ENCODE results near the gene DOP1B.
"Not testable (repeated sequence)": the region's sequence is repeated elsewhere in the genome, so short reads cannot be mapped to it uniquely, and the experiment has no call there.

Gene DOP1B

GRCh38 chr21:36135391-36136102, 21.1 kb upstream of the DOP1B start:
- no peak for FAIRE-seq

- not testable (repeated sequence) for FAIRE-seq
Measured at GRCh38 chr21:36139791-36140190, 16.8 kb upstream of the DOP1B start.

- FAIRE-seq = peak; percentile 70
Measured at GRCh38 chr21:36141513-36141925, 15.1 kb upstream of the DOP1B start.

- not testable (repeated sequence) for FAIRE-seq
Measured at GRCh38 chr21:36144233-36144632, 12.4 kb upstream of the DOP1B start.

DNA sequence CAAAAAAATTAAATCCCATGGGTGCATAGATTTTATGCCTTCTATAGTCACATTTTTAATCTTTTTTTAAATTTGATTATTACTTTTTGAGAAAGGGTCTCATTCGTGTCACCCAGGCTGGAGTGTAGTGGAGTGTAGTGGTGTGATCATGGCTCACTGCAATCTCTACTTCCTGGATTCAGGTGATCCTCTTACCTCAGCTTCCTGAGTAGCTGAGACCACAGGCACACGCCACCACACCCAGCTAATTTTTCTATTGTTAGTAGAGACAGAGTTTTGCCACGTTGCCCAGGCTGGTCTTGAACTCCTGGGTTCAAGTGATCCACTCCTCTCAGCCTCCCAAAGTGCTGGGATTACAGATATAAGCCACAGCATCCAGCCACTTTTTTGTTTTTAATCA, 11.4 kb upstream of the DOP1B start:
- no peak for FAIRE-seq

DNA sequence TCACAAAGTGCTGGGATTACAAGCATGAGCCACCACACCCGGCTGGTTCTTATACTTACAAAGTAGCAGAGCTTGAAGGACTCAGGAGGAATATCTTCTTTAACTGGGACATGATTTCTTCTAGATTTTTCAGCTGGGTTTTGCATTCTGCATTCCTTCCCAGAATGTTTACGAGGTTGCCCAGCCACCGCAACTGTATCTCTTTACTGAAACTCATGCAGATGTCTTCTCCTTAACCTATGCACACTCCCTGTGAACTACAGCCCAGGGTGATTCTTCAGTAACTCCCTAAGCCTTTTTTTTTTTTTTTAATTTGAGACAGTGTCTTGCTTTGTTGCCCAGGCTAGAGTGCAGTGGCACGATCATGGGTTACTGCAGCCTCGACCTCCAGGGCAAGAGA, 8.7 kb upstream of the DOP1B start:
- no peak for FAIRE-seq

GRCh38 chr21:36148886-36149285, 7.7 kb upstream of the DOP1B start:
- no peak for FAIRE-seq

DNA sequence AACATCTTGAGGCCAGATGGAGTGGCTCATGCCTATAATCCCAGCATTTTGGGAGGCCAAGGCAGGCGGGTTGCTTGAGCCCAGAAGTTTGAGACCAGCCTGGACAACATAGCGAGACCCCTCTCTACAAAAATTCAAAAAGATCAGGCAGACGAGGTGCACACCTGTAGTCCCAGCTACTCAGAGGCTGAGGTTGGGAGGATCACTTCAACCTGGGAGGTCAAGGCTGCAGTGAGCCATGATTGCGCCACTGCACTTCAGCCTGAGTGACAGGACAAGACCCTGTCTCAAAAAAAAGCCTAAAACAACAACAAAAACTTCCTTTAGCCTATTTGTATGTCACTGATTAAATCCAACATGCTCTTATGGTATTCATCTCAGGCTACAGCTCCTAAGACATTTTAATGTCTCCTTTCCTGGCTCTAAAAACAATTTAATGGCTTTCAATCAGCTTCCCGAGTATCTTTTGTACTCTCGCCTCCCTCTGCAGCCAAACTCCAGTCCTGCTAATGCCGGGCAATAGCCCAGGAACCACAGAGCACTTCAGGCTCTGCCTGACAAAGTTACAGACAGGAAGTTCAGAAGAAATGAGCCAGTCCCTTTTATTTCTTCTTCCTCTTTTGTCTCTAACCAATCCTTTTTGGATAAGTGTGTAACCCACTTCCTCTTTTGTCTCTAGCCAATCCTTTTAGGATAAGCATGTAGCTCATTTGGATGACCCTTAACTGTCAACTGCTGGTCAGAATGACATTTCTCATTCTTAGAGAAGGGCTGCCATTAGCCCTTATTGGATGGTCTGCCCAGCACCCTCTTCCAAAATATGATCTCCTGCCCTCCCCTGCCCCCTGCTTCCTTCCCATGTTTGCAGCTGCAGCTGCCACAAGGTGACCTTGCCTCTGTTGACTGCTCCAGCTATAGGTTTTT, 6.6 kb upstream of the DOP1B start:
- FAIRE-seq = no peak

- FAIRE-seq = no peak
Measured at GRCh38 chr21:36155603-36156338, 853 bp upstream of the DOP1B start.

DNA sequence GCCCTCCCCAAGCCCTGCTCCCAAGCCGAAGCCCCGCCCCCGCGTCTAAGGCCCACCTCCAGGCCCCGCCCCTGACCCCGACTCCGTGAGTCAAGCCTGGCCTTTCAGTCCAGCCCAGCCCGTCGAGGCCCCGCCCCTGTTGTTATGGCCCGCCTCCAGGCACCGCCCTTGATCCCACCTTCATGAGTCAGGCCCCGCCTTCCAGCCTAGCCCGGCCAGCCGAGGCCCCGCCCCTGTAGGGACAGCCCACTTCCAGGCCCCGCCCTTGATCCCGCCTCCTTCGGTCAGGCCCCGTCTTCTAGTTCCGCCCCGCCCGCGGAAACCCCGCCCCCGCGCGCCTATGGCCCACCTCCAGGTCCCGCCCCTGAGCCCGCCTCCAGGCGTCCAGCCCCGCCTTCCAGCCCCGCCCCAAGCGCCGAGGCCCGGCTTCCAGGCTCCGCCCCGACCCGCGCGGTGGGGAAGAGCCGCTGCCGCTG, 247 bp upstream of the DOP1B start:
- FAIRE-seq = no peak

GRCh38 chr21:36159356-36159921, 2.8 kb downstream of the DOP1B start:
- no peak for FAIRE-seq

GRCh38 chr21:36160850-36161178, 4.2 kb downstream of the DOP1B start:
- FAIRE-seq = no peak

DNA sequence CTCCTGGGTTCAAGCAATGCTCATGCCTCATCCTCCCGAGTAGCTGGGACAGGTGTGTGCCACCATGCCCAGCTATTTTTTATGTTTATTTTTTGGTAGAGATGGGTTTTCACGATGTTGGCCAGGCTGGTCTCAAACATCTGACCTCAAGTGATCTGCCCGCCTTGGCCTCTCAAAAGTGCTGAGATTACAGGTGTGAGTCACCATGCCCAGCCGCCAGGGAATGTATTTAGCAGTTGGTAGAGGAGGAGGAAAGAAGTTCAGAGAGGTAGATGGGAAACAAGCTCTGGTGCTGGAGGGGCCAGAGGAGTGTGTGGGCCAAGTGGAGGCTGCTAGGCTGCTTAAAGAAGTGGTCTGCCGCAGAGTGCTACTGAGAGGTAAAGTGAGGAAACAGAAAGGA, 6.0 kb downstream of the DOP1B start:
- FAIRE-seq = no peak

DNA sequence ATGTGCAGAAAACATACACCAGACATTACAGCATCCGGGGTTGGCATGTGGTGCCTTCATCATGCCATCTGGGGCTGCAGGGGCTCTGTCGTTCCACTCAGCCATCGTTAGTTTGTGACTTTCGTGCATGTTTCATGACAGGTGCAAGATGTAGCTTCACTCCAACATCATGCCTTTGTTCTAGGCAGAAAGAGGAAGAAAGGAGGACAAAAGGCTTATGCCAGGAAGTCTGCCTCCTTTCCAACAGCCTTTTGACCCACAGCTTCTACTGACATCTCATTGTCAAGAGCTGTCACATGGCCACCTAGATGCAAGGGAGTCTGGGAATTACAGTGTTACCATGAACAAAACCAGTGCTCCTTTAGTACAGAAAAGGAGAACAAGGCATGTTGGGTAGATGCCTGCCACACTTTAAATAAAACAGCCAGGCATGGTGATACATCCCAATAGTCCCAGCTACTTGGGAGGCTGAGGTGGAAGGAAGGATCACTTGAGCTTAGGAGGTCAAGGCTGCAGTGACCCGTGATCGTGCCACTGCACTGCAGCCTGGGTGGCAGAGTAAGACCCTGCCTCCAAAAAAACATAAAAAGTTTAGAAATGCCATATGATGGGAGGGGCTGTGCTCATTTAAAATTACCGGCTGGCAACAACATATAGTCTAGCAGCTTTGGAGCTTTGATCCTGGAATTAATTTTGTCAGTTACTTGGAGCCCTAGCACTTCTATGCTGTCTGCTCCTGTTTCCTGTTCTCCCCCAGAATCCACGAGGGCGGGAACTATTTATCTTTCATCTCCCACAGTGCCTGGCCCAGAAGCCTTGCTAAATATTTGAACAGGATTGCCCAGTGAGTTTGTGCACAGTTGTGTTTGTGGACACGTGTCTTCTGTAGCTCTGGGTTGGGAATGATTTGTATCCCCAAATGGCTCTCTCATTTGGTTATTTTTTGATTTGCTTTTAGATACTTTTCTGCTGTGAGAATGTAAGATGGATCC, 7.4 kb downstream of the DOP1B start:
- no peak for FAIRE-seq

DNA sequence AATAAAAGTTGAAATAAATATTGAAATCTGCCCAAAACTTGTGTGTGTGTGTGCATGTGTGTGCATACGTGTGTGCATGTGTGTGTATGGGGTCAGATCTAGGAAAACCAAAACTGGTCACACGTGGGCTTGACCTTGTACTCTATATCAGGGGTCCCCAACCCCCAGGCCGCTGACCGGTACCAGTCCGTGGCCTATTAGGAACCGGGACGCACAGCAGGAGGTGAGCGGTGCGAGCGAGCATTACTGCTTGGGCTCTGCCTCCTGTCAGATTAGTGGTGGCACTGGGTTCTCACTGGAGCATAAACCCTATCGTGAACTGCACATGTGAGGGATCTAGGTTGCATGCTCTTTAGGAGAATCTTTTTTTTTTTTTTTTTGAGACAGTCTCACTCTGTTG, 8.7 kb downstream of the DOP1B start:
- no peak for FAIRE-seq

DNA sequence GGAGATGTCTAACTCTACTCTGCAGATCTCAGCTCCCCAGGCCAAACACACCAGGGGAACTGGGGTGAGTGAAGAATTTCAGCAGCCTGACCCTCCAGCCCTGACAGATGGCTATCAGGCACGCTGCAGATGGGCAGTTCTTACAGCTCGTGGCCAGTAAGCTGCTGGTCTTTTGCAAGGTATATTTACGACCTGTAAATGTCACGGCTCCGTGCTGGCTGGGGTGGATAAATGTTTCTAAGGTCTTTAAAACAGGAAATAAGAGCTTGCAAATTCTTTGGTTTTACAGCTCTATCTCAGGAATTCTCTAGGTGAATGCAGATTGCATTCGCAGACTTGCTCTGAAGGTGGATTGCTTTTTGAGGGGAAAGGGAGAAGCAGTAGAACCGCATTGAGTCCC, 10.1 kb downstream of the DOP1B start:
- no peak for FAIRE-seq

DNA sequence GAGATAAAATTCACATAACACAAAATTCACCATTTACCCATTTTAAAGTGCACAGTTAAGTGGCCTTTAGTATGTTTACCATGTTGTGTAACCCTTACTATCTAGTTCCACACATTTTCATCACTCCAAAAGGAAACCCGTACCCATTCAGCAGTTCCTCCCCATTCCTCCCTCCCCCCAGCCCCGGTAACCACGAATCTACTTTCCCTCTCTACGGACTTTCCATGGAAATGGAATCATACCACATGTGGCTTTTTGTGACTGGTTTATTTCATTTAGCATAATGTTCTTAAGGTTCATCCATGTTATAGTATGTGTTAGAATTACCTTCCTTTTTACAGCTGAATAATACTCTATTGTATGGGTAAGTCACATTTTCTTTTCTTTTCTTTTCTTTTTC, 10.9 kb downstream of the DOP1B start:
- FAIRE-seq = no peak

- no peak for FAIRE-seq
Measured at GRCh38 chr21:36169470-36170128, 13.0 kb downstream of the DOP1B start.

- no peak for FAIRE-seq
Measured at GRCh38 chr21:36170823-36171222, 14.2 kb downstream of the DOP1B start.

DNA sequence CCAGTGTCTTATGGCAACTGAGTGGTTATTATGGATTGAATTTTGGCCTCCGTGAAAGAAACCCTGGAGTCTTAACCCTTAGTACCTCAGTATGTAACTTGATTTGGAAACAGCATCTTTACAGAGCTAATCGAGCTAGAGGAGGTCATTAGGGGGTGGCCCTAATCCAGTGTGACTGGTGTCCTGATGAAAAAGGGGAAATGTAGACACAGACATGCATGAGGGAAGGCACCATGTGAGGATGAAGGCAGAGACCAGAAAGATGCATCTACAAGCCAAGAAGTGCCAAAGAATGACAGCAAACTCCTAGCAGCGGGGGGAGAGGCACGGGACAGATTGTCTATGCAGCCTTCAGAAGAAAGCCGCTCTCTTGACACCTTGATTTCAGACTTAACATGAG, 14.7 kb downstream of the DOP1B start:
- no peak for FAIRE-seq

DNA sequence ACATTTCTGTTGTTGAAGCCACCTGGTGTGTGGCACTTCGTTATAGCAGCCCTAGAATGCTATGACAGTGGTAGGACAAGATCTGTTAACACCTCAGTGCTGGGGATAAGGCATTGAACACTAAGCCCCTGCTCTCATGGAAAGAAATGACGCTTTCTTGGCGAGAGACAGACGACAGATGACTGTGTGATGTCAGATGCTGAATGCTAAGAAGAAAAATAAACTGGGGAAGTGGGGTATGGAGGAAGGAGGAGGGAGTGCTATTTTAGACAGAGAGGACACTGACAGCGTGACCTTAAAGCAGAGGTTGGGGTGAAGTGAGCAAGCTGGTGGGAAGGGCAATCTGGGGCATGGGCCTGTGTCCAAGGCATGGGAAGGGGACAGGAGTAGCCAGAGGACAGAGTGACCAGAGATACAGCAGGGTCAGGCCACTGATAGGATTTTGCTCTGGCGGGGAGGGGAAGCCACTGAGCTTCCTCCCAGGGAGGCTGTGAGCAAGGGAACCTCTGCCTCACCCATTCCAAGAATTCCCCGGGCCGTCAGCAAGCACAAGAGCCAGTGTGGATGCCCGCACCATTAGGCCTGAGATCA, 15.2 kb downstream of the DOP1B start:
- FAIRE-seq = no peak
